Body of pancreas (tissue), 4 donors: Measurements from ENCODE around the gene OR10G7. TPM values are rescaled to one million over a fixed set of nuclear protein-coding genes. Genes with fewer than 3 reads are reported as not detected.
"Not testable (repeated sequence)": the region's sequence is repeated elsewhere in the genome, so short reads cannot be mapped to it uniquely, and the experiment has no call there.

Experiments used
- ATAC-seq: fragments of 150-250 bp; one replicate; pipeline ENCODE4 v1.9.1; 2016
- DNase-seq, 4 donors: peaks; one replicate each; pipeline ENCODE4 v3.0.0-alpha.2; 2019
- H3K27ac ChIP-seq, 4 donors: fragments of 200-600 bp; sonication (generic); 1 replicate in 3 of 4; 2 replicates in 1 of 4; pipeline versions ENCODE4 v1.5.1 to v1.6.1; 2016 to 2019; ENCODE audit warnings: mild to moderate bottlenecking in 1 of 4, mixed read lengths in 1 of 4, moderate library complexity in 1 of 4
- H3K27me3 ChIP-seq, 2 donors: fragments of 200-600 bp; sonication (generic); one replicate each; pipeline ENCODE4 v1.6.0; 2016; ENCODE audit warnings: mild to moderate bottlenecking in 1 of 2
- H3K36me3 ChIP-seq, 2 donors: fragments of 200-600 bp; sonication (generic); replicated peaks in 1 of 2; 2 replicates each; pipeline ENCODE4 v1.5.1; 2016; ENCODE audit warnings: low read depth in 2 of 2; ENCODE audit not compliant: insufficient read depth in 1 of 2
- H3K4me1 ChIP-seq: fragments of 200-600 bp; sonication (generic); one replicate; pipeline ENCODE4 v1.6.0; 2016
- H3K4me3 ChIP-seq, 2 donors: fragments of 200-600 bp; sonication (generic); 1 replicate in 1 of 2; 2 replicates in 1 of 2; pipeline ENCODE4 v1.5.1; 2016 to 2019
- H3K9me3 ChIP-seq, 3 donors: fragments of 200-600 bp; sonication (generic); 1 replicate in 2 of 3; 2 replicates in 1 of 3; pipeline ENCODE4 v1.5.1; 2016
- CTCF ChIP-seq, 7 experiments: fragments of 450-650 bp in 4 of 7; fragments of 200-600 bp in 3 of 7; sonication (generic) in 3 of 7; IDR thresholded peaks; one replicate each; pipeline ENCODE4 v1.5.1; 2016 to 2019; ENCODE audit warnings: antibody characterized with exemption in 7 of 7
- POLR2A ChIP-seq, 3 donors: fragments of 450-650 bp; IDR thresholded peaks; one replicate each; pipeline ENCODE4 v1.6.1; 2016; ENCODE audit warnings: antibody characterized with exemption in 3 of 3, mild to moderate bottlenecking in 2 of 3
- WGBS, 2 donors: methylation state at CpG; one replicate each; pipeline ENCODE4 v1.1.5; 2017; 5-methylcytosine and 5-hydroxymethylcytosine counted together
- intact Hi-C: fragments of 100-400 bp; cut with DNase I; formaldehyde crosslinking; loops from one replicate; pipeline ENCODE4 v1.15.1; 2023
- total RNA-seq, 2 donors: library from RNA; depleted of rRNA; stranded (reverse); fragments of >200 nt; gene quantifications; one replicate each; pipeline ENCODE4 v1.1.0, GENCODE V29; 2016

Gene OR10G7
- total RNA-seq, 2 donors from 2014 or later, result not detected

DNA sequence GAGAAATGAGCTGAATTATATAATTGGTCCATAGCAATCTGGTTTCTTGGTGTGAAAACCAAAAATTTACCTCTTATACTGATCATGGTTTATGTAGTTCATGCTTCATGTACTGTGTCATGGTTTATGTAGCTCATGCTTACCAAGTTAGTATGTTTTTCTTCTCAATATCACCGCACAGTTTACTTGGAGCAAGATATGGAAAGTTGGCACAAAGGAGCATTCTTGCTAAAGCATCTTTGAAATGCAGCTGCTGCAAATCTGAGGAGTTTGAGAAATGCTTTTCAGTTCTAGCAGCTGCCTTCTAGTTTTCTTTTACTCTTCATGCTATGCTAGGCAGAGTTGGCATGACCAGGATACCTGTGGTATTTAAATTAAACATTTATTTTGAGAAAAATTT, 4.5 kb downstream of the OR10G7 start:
- H3K27ac ChIP-seq, result no peak overlapping the region
- 26 to 29% methylated on average over 1 of the region's 1 CpG for WGBS, 2 donors
- DNase-seq, result no peak
- intact Hi-C loops, result no loop called here
- no peaks in the 10 kb centered on the region for H3K4me1 ChIP-seq
- H3K9me3 ChIP-seq, result no peaks in the 10 kb centered on the region
- no peak for TF ChIP-seq POLR2A (IDR thresholded peaks at IDR 0.05)
- no peak for TF ChIP-seq CTCF (IDR thresholded peaks at IDR 0.05)
- no peaks in the 10 kb centered on the region for H3K27me3 ChIP-seq
- H3K4me3 ChIP-seq, result no peak overlapping the region
- H3K36me3 ChIP-seq, result no peaks in the 10 kb centered on the region
- ATAC-seq, result no peak

GRCh38 chr11:124026498-124026897, 14.6 kb downstream of the OR10G7 start, which contains the start of gene OR10G8:
OR10G8 (plus strand) TSS chr11:124026798; CDS start chr11:124029623, 2,825 bp downstream.
- intact Hi-C loops, result no loop called here

GRCh38 chr11:124015837-124016236, 25.3 kb downstream of the OR10G7 start:
- WGBS, 2 donors, result 85 to 95% methylated on average over 2 to 4 of the region's 9 CpGs
- H3K4me1 ChIP-seq, H3K27me3 ChIP-seq, H3K27ac ChIP-seq, DNase-seq, H3K36me3 ChIP-seq, H3K9me3 ChIP-seq, H3K4me3 ChIP-seq, ATAC-seq, intact Hi-C loops: not testable (repeated sequence)

More at GRCh38 chr11:124026498-124026897, 14.6 kb downstream of the OR10G7 start, which contains the start of gene OR10G8:
- TF ChIP-seq POLR2A (IDR thresholded peaks at IDR 0.05) (no peak), CTCF (IDR thresholded peaks at IDR 0.05) (no peak)
- H3K4me1 ChIP-seq, result no peaks in the 10 kb centered on the region
- no peak within 1 kb of the TSS for H3K27ac ChIP-seq
- H3K4me3 ChIP-seq, result no peak within 1 kb of the TSS
- no peak for ATAC-seq
- H3K36me3 ChIP-seq, result no peaks in the 10 kb centered on the region
- WGBS, 2 donors, result 66 to 90% methylated on average over 2 of the region's 2 CpGs
- no peak for DNase-seq
- H3K9me3 ChIP-seq, result no peaks in the 10 kb centered on the region
- no peaks in the 10 kb centered on the region for H3K27me3 ChIP-seq

DNA sequence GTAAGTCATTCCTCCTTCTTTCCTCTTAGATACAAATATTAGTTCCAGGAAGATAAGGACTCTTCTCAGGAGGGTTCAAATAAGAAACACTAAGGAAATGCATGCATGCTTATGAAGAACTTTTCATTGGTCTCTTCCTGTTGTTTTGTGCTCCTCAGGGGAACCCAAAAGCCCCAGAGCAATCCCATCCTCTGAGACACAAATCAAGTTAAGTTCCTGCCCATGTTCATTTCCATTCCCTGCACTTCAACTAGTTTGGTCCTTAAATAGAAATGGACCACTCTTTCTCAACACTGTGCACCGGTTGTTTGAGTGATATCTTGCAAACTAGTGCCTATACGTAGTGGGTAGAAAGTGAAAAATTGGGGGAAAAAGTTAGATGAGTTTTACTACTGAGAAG, 28.4 kb downstream of the OR10G7 start, which contains the start of gene OR10G4:
OR10G4 (plus strand) TSS at position 301 of the 400 bp plus-strand sequence. CDS start 2,578 bp downstream, outside the sequence.
- Histone ChIP-seq H3K27me3 (no peaks in the 10 kb centered on the region), H3K27ac (no peak within 1 kb of the TSS), H3K36me3 (no peaks in the 10 kb centered on the region), H3K9me3 (no peaks in the 10 kb centered on the region), H3K4me1 (no peaks in the 10 kb centered on the region), H3K4me3 (no peak within 1 kb of the TSS)
- ATAC-seq, result no peak
- 87 to 92% methylated on average over 2 of the region's 2 CpGs for WGBS, 2 donors
- intact Hi-C loops, result no loop called here
- DNase-seq, result no peak
- TF ChIP-seq CTCF (IDR thresholded peaks at IDR 0.05), result no peak

DNA sequence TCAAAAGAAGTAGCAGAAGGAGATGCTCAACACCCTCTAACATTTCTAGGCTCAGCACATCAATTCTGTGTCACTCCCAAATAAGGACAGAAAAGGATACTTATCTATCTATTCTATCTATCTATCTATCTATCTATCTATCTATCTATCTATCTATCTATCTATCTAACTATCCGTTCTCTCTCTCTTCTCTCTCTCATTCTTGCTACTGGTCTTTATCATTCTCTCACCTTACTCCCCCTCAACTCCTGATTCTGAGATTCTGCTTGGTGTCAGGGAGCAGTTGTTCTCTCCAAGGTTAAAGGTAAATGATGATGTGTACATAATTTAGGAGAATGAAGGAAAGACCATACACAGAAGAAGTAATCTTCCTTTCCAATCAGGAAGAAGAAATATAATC, 46.0 kb downstream of the OR10G7 start, which contains the start of gene OR10G6:
OR10G6 (minus strand) TSS at position 43 of the 400 bp plus-strand sequence; CDS start at position 43, 0 bp downstream.
- H3K27me3 ChIP-seq, result no peaks in the 10 kb centered on the region
- no peak for ATAC-seq
- H3K4me3 ChIP-seq, result no peak within 1 kb of the TSS
- no peaks in the 10 kb centered on the region for H3K4me1 ChIP-seq
- H3K9me3 ChIP-seq, result no peaks in the 10 kb centered on the region
- no peaks in the 10 kb centered on the region for H3K36me3 ChIP-seq
- H3K27ac ChIP-seq, result no peak within 1 kb of the TSS
- WGBS, 2 donors, result 51 to 92% methylated on average over 1 of the region's 1 CpG
- TF ChIP-seq CTCF (IDR thresholded peaks at IDR 0.05) (no peak), POLR2A (IDR thresholded peaks at IDR 0.05) (no peak)
- intact Hi-C loops, result no loop called here
- DNase-seq, result no peak

Other genes starting within 250 kb of the OR10G7 start
- gene OR6M1, start 235.0 kb downstream of the OR10G7 start, total RNA-seq, result not detected
- not detected for gene TMEM225, start 155.7 kb downstream of the OR10G7 start, total RNA-seq
- gene OR8D4, start 139.2 kb downstream of the OR10G7 start, total RNA-seq, result 10 to 100 TPM in 1 of 2 donors, 1 to 10 TPM in 1; 1.6 to 13.2 TPM
- gene OR4D5, start 101.7 kb downstream of the OR10G7 start, total RNA-seq, result 1 to 10 TPM in 1 of 2 donors, under 1 TPM in 1; 0.78 to 6.6 TPM
- not detected for gene OR6T1, start 97.5 kb downstream of the OR10G7 start, total RNA-seq
- not detected for gene OR10S1, start 63.5 kb downstream of the OR10G7 start, total RNA-seq
- not detected for gene OR10G6, start 46.2 kb downstream of the OR10G7 start, total RNA-seq
- 1 to 10 TPM in 1 of 2 donors, under 1 TPM in 1; 0.52 to 5.3 TPM for gene OR10G4, start 28.3 kb downstream of the OR10G7 start, total RNA-seq
- gene OR10G9, start 18.3 kb downstream of the OR10G7 start, total RNA-seq, result not detected
- gene OR10G8, start 14.5 kb downstream of the OR10G7 start, total RNA-seq, result not detected
- 10 to 100 TPM; 18.9 to 37.2 TPM for gene VWA5A, start 74.1 kb upstream of the OR10G7 start, total RNA-seq
- gene OR10D3, start 142.0 kb upstream of the OR10G7 start, total RNA-seq, result not detected
- gene OR8G1, start 199.8 kb upstream of the OR10G7 start, total RNA-seq, result not detected
- gene OR8G5, start 215.1 kb upstream of the OR10G7 start, total RNA-seq, result not detected